Measurements from ENCODE around the gene USP19.

DNA sequence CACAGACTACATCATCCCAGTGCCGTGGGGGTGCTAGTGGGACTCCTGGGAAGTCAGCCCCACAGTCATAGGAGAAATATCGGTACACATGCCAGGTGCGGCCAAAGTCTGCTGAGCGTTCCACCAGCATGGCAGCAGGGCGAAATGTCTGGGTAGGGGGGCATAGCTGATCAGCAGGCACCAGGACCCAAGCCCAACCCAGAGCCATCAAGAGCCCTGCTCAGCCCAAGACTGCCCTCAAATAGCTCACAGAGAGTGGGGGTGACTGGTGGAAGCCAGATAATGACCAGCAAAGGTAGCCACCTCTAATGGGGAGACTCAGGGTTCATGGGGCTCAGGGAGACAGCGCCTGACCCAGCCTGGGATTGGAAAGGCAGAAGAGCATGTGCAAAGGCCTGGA lies 11.0 kb upstream of the USP19 start:
- TF ChIP-seq POLR2A (IDR thresholded peaks at IDR 0.05; ENCODE audit: borderline replicate concordance, extremely low read depth, insufficient read depth, insufficient read length) (no peak), CBX3 (IDR thresholded peaks at IDR 0.05; ENCODE audit: low read depth) (no peak), POLR2AphosphoS5 (IDR thresholded peaks at IDR 0.05; ENCODE audit: low read depth, low read length) (no peak), YY1 (IDR thresholded peaks at IDR 0.05; ENCODE audit: extremely low read depth, insufficient replicate concordance, low read depth, low read length) (no peak), ELF1 (IDR thresholded peaks at IDR 0.05; ENCODE audit: borderline replicate concordance, low read depth) (no peak), SP1 (IDR thresholded peaks at IDR 0.05; ENCODE audit: low read depth) (no peak), ZNF274 (IDR thresholded peaks at IDR 0.05; ENCODE audit: low read depth, low read length) (no peak), EZH2 (IDR thresholded peaks at IDR 0.05) (no peak), JUND (IDR thresholded peaks at IDR 0.05) (no peak), ZFX (IDR thresholded peaks at IDR 0.05) (no peak)
- TF ChIP-seq, protein P1, sequence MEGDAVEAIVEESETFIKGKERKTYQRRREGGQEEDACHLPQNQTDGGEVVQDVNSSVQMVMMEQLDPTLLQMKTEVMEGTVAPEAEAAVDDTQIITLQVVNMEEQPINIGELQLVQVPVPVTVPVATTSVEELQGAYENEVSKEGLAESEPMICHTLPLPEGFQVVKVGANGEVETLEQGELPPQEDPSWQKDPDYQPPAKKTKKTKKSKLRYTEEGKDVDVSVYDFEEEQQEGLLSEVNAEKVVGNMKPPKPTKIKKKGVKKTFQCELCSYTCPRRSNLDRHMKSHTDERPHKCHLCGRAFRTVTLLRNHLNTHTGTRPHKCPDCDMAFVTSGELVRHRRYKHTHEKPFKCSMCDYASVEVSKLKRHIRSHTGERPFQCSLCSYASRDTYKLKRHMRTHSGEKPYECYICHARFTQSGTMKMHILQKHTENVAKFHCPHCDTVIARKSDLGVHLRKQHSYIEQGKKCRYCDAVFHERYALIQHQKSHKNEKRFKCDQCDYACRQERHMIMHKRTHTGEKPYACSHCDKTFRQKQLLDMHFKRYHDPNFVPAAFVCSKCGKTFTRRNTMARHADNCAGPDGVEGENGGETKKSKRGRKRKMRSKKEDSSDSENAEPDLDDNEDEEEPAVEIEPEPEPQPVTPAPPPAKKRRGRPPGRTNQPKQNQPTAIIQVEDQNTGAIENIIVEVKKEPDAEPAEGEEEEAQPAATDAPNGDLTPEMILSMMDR (IDR thresholded peaks at IDR 0.05 in 2 of 3, conservative IDR thresholded peaks at IDR 0.05 in 1 of 3; ENCODE audit: borderline replicate concordance in 1 of 3, insufficient read depth in 1 of 3, low read depth in 2 of 3, low read length in 2 of 3) = no peak
- TF ChIP-seq, protein P2, sequence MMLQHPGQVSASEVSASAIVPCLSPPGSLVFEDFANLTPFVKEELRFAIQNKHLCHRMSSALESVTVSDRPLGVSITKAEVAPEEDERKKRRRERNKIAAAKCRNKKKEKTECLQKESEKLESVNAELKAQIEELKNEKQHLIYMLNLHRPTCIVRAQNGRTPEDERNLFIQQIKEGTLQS (IDR thresholded peaks at IDR 0.05) = no peak
